ENCODE data around the gene SPNS2.

Gene SPNS2

GRCh38 chr17:4480929-4481898 lies 17.5 kb upstream of the SPNS2 start:
- DNase-seq, result no peak

GRCh38 chr17:4482338-4483011 lies 16.2 kb upstream of the SPNS2 start:
- no peak for DNase-seq

- DNase-seq, result no peak
Measured at GRCh38 chr17:4483012-4483840, 15.5 kb upstream of the SPNS2 start.

GRCh38 chr17:4485676-4486646 lies 12.7 kb upstream of the SPNS2 start:
- no peak for DNase-seq

- DNase-seq, result no peak
Measured at GRCh38 chr17:4487296-4487695, 11.4 kb upstream of the SPNS2 start.

- DNase-seq, result no peak
Measured at GRCh38 chr17:4487820-4488716, 10.6 kb upstream of the SPNS2 start.

GRCh38 chr17:4488989-4489595 lies 9.6 kb upstream of the SPNS2 start:
- no peak for DNase-seq

- DNase-seq, result no peak
Measured at GRCh38 chr17:4490109-4490591, 8.5 kb upstream of the SPNS2 start.

- DNase-seq, result no peak
Measured at GRCh38 chr17:4490637-4491061, 8.0 kb upstream of the SPNS2 start.

GRCh38 chr17:4492721-4493561 lies 5.7 kb upstream of the SPNS2 start:
- no peak for DNase-seq

- no peak for DNase-seq
Measured at GRCh38 chr17:4497101-4497824, 1.4 kb upstream of the SPNS2 start.

GRCh38 chr17:4499431-4500190 lies 930 bp downstream of the SPNS2 start:
- peak; percentile 26 for DNase-seq

GRCh38 chr17:4500191-4500571 lies 1.5 kb downstream of the SPNS2 start:
- DNase-seq, result no peak

- DNase-seq, result no peak
Measured at GRCh38 chr17:4501295-4501949, 2.7 kb downstream of the SPNS2 start.

- no peak for DNase-seq
Measured at GRCh38 chr17:4502466-4503154, 3.9 kb downstream of the SPNS2 start.

- no peak for DNase-seq
Measured at GRCh38 chr17:4503283-4504025, 4.8 kb downstream of the SPNS2 start.
